Amniotic stem cell (primary cell): ENCODE data around the gene CRTC1.
"Not testable (repeated sequence)": the region's sequence is repeated elsewhere in the genome, so short reads cannot be mapped to it uniquely, and the experiment has no call there.

ENCODE experiments used
- DNase-seq: peaks from one replicate; lab custom pipeline; 2025; lab: John Stamatoyannopoulos, UW

CRTC1 gene

DNA sequence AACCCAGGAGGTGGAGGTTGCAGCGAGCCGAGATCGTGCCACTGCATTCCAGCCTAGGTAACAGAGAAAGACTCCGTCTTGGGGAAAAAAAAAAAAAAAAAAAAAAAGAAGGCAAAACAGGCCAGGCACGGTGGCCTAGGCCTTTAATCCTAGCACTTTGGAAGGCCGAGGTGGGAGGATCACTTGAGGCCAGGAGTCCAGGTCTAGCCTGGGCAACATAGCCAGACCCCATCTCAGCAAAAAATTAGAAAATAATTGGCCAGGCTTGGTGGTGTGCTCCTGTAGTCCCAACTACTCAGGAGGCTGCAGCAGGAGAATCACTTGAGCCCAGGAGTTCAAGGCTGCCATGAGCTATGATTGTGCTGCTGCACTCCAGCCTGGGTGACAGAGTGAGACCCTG is 43.4 kb downstream of the CRTC1 start:
- no peak for DNase-seq

DNA sequence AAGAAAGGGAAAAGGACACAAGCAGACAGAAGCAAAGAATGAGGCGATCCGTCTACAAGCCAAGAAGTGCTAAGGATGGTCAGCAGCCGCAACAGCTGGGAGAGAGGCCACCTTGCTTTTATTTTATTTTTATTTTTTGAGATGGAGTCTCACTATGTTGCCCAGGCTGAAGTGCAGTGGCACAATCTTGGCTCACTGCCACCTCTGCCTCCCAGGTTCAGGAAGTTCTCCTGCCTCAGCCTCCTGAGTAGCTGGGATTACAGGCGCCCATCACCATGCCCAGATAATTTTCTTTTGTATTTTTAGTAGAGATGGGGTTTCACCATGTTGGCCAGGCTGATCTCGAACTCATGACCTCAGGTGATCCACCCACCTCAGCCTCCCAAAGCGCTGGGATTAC is 44.1 kb downstream of the CRTC1 start:
- DNase-seq: not testable (repeated sequence)

- no peak for DNase-seq
Measured at GRCh38 chr19:18729933-18730530, 46.6 kb downstream of the CRTC1 start.

DNA sequence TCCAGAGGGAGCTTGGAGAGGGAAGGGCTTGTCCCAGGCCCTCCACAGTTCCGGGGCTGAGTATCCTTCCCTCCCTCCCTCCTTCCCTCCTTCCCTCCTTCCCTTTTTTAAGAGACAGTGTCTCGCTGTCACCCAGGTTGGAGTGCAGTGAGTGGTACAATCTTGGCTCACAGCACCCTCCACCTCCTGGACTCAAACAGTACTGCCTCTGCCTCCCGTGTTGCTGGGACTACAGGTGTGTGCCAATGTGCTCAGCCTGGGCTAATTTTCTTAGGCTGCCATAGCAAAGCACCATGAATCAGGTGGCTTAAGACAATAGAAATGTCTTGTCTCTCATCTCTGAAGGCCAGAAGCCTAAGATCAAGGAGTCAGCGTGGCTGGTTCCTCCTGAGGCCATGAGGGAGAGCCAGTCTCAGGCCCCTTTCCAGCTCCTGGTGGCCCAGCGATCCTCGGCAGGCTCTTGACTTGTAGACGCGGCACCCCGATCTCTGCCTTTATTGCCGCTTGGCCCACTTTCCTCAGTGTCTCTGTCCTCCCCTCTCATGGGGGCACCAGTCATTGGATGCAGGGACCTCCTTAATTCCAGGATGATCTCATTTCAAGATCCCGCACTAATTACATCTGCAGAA is 47.5 kb downstream of the CRTC1 start:
- no peak for DNase-seq

DNA sequence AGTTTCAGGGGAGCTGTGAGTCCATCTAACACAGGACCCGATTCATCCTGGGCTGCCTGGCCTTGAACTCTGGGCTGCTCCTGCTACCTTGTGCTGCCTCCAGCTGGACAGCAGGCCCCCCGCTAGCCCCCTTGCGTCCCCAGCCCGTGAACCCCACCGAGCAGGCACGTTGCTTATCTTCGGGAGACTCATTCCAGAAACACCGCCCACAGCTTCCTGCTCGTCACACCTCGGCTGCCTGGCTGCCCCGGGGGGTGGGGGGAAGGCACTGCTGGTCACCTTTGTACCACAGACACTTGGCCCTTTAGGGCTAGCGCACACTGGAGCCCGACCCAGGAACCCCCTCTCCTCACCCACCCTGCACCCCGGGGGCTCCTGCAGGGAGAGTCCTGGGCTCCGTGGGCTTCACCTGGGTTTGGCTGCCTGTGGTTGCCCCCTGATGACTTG is 48.1 kb downstream of the CRTC1 start:
- DNase-seq: no peak

- DNase-seq: no peak
Measured at GRCh38 chr19:18733196-18733647, 49.7 kb downstream of the CRTC1 start.

GRCh38 chr19:18733762-18734332 is 50.4 kb downstream of the CRTC1 start:
- DNase-seq: not testable (repeated sequence)

DNA sequence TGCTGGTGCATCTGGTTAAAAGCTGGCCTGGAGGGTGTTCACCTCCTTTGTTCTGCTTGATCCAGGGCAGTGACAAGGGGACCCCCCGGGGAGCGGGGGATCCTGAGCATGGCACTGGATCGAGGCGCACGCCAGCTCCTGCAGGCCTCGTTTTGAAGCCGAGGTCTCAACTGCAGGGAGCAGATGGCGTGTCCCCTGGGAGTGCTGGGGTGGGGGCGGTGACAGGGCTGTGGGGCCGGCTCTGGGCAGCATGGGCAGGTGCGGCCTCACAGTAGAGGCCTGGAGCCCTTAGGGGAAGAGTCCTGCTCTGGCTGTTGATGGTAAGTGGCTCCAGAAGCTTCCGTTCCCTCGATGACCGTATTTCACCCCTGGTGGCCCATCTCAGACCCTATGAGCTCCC is 51.8 kb downstream of the CRTC1 start:
- no peak for DNase-seq

- DNase-seq: no peak
Measured at GRCh38 chr19:18735752-18736151, 52.3 kb downstream of the CRTC1 start.

GRCh38 chr19:18736415-18737336 is 53.2 kb downstream of the CRTC1 start:
- no peak for DNase-seq

DNA sequence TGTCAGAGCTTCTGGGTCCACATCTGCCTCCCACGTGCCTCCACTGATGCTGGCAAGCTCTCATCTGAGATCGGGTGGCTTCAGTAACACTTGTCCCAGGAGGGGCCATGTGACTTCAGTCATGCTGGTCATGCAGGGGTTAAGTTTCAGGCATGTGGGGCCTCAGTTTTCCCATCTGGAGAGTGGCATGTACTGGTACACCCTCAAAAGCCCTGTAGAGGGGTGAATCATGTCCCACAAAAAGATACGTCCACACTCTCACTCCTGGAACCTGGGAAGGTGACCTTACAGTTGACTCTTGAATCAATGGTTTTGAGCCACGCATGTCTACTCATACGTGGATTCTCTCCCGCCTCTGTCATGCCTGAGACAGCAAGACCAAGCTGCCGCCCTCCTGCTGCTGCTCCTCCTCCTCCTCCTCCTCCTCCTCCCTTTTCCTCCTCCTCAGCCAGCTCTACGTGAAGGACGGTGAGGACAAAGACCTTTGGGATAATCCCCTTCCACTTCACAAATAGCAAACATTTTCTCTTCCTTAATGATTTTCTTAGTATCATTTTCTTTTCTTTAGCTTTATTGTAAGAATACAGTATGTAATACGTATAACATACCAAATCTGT is 54.0 kb downstream of the CRTC1 start:
- no peak for DNase-seq

DNA sequence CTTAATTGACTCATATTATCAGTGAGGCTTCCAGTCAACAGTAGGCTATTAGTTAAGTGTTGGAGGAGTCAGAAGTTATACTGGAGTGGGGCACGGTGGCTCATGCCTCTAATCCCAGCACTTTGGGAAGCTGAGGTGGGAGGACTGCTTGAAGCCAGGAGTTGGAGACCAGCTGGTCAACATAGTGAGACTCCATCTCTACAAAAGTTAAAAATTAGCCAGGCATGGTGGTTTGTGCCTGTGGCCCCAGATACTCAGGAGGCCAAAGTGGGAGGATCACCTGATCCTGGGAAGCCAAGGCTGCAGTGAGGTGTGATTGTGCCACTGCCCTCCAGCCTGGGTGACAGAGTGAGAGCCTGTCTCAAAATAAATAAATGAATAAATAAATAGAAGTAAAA is 54.5 kb downstream of the CRTC1 start:
- DNase-seq: no peak

DNA sequence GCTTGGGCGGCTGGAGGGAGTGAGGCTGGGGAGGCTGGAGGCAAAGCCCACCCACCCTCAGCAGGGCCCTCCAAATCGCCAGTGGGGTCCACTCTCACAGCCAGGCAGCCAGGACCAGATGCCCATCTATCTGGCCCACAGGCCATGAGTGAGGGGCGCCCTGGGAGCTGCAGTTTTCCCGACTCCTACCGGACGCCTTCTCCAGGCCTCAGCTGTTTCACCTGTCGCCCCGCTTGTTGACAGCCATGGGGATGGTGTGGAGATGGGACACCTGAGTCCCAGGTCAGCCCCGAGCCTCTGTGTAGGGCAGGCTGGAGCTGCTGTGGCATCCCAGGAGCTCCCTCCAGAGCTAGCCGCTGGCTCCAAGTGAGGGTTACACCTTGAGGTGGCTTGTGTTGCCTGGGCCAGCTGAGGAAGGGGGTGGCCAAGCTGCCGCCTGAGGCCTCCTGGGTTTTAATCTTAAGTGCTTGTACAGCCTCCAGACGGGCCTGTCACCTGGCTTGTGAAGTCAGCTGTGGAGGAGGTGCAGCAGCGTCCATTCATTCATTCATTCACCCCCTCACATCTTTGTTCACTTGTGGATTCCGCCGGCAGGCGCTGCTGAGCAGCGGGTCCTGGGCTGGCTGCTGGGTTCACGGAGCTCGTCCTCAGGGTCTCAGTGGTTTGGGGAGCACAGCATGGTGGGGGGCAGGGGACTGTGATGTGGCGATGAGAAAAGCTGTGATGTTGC is 55.6 kb downstream of the CRTC1 start:
- no peak for DNase-seq

DNA sequence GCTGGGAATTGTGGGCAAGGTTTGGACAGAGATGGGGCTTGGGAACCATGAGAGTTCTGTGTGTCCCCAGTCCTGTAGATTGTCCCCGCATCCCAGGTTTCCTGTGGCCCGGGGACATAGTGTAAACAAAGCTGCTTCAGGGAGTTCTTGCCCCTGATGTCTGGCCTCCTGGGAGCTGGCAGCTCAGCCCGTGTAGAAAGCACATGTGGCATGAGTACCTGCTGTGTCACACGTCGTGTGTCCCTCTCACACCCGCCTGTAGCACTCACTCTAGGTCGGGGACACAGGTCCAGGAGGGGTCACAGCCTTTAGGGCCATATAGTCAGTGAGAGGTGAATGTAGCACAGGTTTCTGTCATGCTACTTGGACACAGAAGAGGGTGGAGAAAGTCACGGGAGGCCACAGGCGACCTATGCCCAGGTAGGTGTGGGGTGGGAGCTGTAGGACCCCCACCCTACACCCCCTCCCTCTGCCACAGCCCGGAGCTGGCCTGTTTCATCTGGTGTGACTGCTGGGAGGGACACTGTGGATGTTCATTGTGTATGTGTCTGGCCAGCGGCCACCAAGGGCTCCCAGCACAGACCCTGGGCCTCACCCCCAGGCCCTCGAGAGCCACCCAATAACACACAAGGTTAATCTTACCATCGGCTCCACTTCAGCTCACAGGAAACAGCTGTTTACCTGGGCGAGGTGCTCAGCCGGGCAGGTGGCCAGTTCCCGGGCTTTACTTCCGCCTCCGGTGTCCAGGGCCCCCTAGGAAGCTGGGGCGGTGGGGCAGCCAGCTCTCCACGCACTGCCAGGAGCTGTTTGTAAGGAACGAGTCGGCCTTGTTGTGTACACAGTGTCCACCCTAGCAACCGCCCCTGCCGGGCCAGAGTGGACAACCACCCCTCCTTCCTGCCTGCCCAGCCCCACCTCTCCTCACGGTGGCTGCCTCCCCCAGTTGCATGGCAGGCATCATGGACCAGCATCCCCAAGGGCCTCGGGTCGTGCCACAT is 57.9 kb downstream of the CRTC1 start:
- no peak for DNase-seq

DNA sequence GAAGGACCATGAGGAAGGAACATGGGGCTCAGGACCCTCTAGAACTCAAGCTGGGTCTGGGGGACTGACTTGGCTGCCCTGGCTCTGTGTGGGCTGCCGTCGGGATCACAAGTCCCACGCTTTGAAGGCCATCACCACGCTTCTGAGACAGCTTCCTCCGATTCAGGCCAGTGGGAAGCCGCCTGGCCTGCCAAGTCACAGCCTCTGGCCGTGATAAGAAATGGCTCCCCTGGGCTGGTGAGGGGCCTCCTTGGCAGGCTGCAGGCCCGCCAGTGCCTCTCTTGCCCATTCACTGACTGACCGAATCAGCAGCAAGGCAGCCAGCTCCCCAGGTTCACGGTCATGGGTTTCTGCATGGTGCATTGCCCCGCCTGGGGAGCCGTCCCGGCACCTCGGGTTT is 58.8 kb downstream of the CRTC1 start:
- DNase-seq: no peak

DNA sequence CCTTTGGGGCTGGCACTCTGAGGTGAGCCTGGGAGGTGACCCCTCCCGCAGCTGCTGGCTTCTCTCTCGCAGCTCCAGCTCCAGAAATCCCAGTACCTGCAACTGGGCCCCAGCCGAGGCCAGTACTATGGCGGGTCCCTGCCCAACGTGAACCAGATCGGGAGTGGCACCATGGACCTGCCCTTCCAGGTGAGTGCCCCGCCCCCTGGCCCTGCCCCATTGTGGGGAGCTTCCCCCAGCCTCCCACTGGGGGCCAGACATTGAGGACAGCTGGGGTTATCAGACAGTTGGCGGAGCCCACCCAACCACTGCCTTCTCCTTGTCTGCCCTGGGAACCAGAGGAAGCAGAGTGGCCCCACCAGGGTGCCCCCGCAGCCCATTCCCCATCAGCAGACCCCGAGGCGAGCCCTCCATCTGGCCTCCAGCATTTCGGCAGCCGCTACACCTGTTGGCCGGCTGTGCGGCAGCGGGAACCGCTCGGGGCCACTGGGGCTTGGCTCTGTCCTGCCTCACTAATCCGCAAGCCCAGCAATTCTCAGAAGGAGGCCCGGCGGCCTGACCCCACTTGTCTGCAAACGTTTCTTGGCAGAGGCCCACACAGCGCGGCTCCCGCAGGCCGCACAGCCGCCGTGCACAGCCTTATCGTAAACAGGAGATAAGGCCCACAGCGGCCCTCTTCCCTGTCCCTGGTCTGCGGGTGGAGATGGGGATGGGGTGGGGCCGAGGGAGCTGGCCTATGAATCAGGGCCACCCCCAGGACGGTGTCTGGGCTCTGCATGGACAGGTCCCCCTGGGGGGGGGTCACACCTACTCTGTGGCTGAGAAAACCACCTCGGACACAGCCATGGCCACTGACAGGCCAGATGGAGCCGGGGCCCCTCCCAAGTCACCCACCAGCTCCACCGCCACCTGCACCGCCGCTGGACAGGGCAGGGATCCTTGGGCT is 59.6 kb downstream of the CRTC1 start:
- no peak for DNase-seq

DNA sequence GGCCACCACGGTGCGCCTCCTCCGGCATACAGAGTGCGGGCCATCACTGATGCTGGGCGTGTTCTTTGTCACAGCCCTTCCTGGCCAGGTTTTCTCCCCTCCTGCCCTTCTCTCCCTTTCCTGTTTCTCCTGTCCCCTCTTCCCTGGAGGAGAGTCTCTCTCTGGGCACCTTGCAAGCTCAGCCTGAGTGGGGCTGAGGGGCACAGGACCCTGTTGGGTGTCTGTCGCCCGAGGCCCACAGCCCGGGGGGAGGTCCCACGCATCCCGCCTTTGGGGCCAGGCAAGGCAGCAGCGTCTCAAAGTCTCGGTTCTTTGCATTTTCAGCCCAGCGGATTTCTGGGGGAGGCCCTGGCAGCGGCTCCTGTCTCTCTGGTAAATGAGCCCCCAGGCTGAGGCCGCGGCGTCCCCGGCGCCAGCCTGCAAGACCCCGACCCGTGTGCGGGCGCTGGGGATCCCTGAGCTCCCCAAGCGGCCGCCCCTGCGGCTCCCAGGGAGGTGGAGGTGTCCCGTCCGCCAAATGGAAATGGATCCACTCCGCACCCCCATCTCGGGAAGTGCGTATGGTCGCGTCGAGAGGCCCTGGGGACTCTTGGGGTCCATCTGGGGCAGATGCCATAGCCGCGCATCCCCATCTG is 60.4 kb downstream of the CRTC1 start:
- DNase-seq: no peak

DNA sequence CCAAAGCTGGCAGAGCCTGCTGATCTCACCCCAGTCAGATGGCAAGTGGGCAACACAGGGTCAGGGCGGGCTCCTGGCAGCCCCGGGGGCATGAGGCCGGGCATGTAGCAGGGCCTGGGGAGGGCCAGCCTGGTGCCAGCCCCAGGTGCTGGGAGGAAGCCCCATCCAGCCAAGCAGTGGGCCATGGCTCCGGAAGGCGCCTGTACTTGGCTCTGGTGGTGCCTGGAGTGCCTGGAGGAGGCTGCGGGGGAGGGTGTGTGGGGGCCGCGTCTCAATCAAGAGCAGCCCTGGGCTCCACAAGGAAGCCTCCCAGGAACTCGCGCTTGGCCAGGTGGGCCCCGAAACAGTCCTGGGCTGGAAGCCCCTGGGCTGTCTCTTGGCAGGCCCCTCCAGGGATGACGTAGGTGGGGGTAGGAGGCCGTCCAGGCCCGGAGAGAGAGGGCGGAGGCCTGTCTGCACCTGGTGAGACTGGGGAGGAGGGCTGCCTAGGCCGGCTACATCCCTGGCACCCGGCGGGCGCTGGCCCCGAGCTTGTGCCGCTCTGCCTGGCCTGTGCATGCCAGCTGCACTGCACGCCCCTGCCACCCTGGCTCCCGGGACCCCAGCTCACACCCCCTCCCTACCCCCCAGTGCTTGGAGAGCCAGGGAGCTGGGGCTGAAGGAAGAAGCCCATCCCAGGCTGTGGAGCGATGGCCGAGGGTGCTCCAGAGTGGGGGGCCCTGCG is 61.7 kb downstream of the CRTC1 start:
- no peak for DNase-seq
